GM21717 (cell line): ENCODE results near the gene DUSP28.

Experiments used
- ATAC-seq: cut with Tn5 transposase; IDR thresholded peaks from one replicate; pipeline ENCODE4 v1.9.1; 2021; ENCODE audit warnings: mild to moderate bottlenecking, moderate library complexity; ENCODE audit not compliant: unreplicated experiment

DUSP28 gene

DNA sequence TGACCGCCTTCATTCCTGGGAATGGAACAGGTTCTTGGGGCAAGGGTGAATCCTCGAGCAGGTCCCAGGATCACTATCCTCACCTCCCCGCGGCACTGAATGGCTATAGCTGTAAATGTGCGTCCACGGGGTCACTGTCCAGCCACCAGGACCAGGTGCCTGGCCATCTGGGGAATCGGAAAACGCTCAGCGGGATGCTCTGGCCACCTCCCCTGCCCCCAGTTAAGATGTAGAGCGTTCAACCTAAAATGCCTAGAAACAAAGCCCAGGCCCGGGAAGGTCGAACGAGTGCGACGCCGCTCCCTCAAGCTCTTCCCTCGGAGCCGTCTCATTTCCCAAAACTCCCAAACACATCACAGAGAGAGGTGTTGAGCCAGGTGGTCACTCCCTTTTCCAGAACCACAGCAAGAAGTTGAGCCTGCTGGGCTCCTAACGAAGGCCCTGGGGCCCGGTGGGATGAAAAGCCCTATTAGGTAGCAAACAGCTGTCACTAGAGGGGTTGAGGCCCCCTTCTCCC is 25.6 kb downstream of the DUSP28 start:
- no peak for ATAC-seq

GRCh38 chr2:240586198-240586918 is 26.2 kb downstream of the DUSP28 start, which contains the start of gene CAPN10:
TSS of gene CAPN10 (plus strand) at chr2:240586734. CDS start at chr2:240586912, 178 bp downstream.
- ATAC-seq, result peak; percentile 58

DNA sequence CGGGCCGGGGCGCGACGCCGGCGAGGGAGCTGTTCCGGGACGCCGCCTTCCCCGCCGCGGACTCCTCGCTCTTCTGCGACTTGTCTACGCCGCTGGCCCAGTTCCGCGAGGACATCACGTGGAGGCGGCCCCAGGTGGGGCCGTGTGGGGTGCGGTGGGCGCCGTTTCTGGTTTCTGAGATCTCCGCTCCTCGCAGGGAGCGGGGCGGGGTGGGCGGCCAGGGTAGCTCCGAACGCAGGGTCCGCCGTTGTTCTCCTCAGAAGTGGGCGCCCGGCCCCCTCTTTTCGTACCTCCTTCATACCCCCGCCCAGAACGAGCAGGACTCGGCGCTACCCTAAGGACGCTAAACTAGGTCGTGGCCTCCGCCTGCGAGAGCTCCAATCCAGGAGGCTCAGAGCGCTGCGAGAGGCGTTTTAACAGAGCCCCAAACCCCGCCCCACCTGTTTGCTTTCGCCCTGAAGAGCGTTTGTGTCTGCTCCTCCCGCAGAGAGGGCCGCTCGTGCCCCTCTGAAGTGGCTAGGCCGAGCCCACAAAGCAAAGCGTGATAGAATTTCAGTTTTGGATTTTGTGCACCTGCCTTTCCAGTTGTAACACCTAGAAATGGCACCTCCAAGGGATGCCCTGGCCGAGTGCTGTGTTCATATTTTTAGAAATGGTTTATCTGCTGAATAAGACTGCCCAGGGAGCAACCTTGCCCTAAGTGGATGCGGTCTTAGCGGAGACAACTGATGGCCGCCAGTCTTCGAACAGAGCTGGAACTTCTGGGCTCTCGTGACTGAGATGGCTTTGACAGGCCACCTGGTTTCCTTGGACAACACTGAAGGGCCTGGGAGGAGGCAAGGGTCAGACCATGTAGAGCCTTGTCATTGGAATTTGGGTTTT is 27.0 kb downstream of the DUSP28 start:
- peak; percentile 5 for ATAC-seq

DNA sequence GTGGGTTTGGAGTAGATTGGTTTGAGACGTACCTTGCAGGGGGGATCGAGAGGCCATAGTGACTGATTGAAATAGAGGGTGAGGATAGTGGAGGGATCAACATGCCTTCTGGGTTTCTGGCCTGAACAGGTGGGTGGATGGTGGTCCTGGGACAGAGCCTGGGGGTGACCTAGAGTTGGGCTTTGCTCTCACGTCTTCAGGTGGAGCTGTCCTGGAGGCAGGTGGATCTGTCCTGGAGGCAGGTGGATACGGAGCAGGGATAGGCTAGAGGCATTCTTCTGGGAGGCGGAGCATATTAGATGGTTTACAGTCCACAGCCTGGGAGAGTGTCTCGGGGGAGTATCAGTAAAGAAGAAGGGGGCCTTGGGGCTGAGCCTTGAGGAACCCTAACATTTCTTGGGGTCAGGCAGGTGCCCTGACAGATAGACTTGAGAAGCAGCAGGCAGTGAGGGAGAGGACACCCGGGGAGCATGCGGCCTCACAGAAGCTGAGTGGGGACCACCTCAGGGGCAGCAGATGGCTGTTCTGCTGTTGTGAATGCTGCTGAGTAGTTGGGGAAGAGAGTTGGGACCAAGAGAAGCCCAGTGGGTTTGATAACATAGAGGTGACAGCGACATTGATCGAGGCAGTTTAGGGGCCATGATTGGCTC is 28.0 kb downstream of the DUSP28 start:
- no peak for ATAC-seq

DNA sequence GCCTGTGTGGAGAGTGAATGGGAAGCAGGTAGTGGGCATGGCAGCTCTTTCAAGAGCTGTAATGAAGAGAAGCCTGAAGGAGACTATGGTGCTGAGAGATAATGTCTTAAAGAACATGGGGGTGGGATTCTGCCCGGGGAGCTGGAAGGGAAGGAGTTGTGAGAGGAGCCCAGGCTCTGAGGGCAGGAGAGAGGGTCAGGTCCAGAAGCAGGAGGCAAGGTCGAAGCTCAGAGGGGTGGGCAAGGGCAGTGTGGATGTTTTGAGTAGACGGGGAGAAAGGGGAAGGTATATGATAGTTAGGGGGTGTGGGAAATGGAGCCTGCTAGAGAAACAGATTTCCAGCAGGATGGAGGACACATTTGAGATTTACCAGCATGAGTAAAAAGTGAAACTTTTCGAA is 28.5 kb downstream of the DUSP28 start:
- ATAC-seq, result no peak

GRCh38 chr2:240589375-240589774 is 29.2 kb downstream of the DUSP28 start:
- ATAC-seq, result no peak

GRCh38 chr2:240589850-240590525 is 29.8 kb downstream of the DUSP28 start:
- ATAC-seq, result no peak

DNA sequence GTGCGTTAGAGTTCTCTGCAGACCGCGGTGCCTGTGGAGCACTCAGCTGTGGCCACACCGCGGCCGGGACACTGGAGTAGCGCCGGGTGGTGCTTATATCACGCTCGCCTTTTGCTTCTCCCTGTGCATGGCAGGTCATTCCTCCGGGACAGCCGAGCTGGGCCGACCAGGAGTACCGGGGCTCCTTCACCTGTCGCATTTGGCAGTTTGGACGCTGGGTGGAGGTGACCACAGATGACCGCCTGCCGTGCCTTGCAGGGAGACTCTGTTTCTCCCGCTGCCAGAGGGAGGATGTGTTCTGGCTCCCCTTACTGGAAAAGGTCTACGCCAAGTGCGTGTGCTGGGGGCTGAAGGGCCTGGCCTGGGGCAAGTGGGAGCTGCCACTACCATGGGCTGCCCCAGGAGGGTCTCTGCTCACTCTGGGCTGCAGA is 30.5 kb downstream of the DUSP28 start:
- no peak for ATAC-seq

GRCh38 chr2:240591226-240591625 is 31.1 kb downstream of the DUSP28 start:
- no peak for ATAC-seq

- no peak for ATAC-seq
Measured at GRCh38 chr2:240591784-240592183, 31.6 kb downstream of the DUSP28 start.

DNA sequence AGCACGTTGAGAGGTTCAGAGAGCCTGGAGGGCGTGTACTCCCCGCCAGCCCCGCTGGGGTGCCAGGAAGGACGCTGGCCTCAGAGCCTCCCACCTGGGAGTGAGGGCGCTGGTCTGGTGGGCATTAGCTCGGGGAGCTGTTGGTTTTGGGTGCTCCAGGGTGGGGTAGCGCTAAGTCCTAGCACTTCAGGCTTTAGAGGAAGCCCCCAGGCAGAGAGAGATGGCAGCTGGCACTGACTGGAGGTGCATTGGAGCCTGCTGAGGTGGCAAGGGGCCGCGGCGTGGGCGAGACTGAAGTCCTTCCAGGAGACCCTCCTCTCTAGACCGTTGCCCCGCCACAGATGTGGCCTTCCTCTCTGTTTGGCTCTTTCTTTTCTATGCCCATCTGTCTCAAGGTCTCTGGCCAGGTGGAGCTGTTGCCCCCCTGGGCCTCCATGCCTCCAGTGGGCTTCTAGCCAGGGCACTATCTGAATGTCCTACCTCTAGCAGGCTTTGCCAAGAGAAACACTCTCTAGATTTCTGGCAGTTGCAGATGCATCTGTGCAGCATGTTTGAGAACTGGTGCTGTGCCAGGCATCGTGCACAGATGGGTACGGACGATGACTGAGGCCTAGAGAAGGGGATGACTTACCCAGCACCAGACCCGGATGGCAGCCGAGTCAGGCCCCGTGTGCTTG is 33.0 kb downstream of the DUSP28 start:
- ATAC-seq, result no peak

GRCh38 chr2:240593703-240594451 is 33.7 kb downstream of the DUSP28 start:
- no peak for ATAC-seq

DNA sequence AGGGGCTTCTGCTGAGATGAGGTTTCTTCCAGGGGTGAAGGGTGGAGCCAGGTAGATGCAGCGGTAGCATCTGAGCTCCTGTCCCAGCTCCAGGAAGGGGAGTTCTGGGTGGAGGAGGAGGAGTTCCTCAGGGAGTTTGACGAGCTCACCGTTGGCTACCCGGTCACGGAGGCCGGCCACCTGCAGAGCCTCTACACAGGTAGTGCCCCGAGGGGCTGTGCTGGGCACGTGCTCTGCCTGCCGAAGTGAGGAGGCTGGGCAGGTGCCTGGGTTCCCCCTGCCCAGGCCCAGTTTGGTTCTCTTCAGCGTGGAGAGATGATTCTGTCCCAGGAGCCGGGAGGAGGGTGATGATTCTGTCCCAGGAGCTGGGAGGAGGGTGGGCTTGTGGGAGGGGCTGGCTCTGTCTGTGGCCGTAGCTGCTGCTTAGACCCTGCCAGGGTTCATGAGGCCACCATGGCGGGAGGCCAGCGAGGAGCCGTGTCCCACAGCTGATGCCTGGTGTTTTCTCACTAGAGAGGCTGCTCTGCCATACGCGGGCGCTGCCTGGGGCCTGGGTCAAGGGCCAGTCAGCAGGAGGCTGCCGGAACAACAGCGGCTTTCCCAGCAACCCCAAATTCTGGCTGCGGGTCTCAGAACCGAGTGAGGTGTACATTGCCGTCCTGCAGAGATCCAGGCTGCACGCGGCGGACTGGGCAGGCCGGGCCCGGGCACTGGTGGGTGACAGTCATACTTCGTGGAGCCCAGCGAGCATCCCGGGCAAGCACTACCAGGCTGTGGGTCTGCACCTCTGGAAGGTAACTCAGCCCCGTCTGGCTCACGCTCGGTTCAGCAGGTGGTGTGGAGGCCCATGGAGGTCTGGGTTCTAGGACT is 34.6 kb downstream of the DUSP28 start:
- no peak for ATAC-seq

DNA sequence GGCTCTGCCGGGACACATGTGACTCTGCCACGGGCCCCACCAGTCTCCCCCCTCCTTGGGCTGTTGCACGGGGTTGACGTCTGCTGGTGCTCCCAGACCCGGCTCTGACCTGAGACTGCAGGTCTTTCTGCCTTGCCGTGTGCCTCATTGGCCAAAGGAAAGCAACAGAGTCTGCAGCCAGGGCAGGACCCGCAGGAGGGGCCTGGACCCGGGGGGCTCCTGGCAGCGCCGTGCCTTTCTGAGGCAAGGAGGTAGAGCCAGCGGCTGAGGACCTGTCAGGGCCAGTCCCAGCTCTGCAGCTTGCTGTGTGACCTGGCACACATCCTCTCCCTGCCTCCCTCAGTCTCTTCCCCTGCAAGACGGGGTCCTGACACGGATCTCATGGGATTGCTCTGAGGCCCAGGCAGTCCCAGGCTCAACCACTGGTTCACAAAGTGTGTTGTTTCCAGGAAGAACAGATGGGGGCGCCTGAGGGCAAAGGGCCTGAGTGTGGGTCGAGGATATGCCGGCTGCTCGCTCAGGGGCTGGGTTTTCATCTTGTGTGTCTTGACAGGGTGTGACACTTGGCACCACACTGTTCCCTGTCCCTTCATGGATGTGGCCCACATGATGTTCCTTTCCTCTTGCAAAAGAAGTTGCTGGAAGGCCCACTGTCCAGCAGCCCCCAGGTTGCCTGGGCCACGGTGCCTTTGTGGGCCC is 35.4 kb downstream of the DUSP28 start:
- ATAC-seq, result no peak

- ATAC-seq, result no peak
Measured at GRCh38 chr2:240596080-240596460, 35.9 kb downstream of the DUSP28 start.

DNA sequence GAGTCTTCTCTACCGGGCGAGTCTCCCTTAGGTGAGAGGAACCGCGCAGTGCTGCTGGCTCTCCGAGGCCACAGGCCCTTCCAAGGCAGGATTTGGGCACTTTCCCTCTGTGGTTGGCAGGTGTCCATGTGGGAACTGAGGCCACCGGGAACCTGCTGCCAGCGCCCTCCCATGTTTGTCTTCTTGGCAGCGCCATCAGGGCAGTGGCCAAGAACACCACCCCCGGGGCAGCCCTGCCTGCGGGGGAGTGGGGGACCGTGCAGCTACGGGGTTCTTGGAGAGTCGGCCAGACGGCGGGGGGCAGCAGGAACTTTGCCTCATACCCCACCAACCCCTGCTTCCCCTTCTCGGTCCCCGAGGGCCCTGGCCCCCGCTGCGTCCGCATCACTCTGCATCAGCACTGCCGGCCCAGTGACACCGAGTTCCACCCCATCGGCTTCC is 36.4 kb downstream of the DUSP28 start:
- no peak for ATAC-seq

DNA sequence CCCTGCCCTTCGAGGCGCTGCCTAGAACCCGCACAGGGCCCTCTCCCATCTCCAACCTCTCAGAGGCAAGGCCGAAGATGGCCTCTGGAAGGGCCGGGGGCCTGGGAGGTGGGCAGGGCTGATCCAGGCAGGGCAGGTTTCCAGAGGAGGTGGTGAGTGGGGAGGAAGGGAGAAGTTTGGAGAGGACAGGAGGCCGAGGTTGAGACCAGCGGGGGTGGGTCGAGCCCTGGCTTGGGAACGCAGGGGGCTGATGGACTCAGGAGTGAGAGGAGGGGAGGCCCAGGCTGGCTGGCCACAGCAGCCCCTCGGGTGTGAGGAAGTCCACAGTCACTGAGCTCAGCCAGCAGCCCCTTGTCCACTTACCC is 36.9 kb downstream of the DUSP28 start:
- ATAC-seq, result no peak
